Left lobe of liver (tissue), 2 donors: Measurements from ENCODE around the gene TMPRSS2. TPM values are rescaled to one million over a fixed set of nuclear protein-coding genes. Genes with fewer than 3 reads are reported as not detected.

Source experiments
- ATAC-seq: fragments of 200-7000 bp; cut with Tn5 transposase; one replicate; pipeline ENCODE4 v1.9.1; 2020; ENCODE audit warnings: mild to moderate bottlenecking, moderate library complexity
- DNase-seq: peaks from one replicate; pipeline ENCODE4 v3.0.0-alpha.2; 2020; ENCODE audit warnings: low spot score
- total RNA-seq: library from RNA; stranded (reverse); gene quantifications from one replicate; pipeline ENCODE4 v1.2.1, GENCODE V29; 2021
- donor health status: DM: no; HTN: no; CAD: no; lungs with moderate emphysema.
- donor health status: DM: no; HTN: yes; CAD: no.

The TMPRSS2 gene
- total RNA-seq, 1 donor from 2014 or later, result 21.5 TPM

GRCh38 chr21:41510500-41510899 is 2.5 kb upstream of the TMPRSS2 start:
- DNase-seq, result peak; percentile 89
- ATAC-seq, result peak; percentile 47

GRCh38 chr21:41509733-41510132 is 1.8 kb upstream of the TMPRSS2 start:
- peak; percentile 10 for ATAC-seq
- peak; percentile 60 for DNase-seq

- no peak for DNase-seq
- no peak for ATAC-seq
These were observed 1.2 kb upstream of the TMPRSS2 start for GRCh38 chr21:41509145-41509496.

- no peak for DNase-seq
- ATAC-seq, result peak; percentile 20
These were observed 622 bp upstream of the TMPRSS2 start for GRCh38 chr21:41508415-41509144.

- DNase-seq (peak; percentile 59), ATAC-seq (peak; percentile 48)
These were observed 1.1 kb downstream of the TMPRSS2 start for GRCh38 chr21:41506611-41507520.

GRCh38 chr21:41506005-41506594 is 1.9 kb downstream of the TMPRSS2 start:
- DNase-seq (no peak), ATAC-seq (no peak)

GRCh38 chr21:41504030-41504429 is 3.9 kb downstream of the TMPRSS2 start:
- DNase-seq (no peak), ATAC-seq (no peak)

GRCh38 chr21:41503331-41503730 is 4.6 kb downstream of the TMPRSS2 start:
- ATAC-seq (no peak), DNase-seq (no peak)

GRCh38 chr21:41501919-41502318 is 6.0 kb downstream of the TMPRSS2 start:
- DNase-seq (no peak), ATAC-seq (no peak)

- DNase-seq, result peak; percentile 76
- peak; percentile 78 for ATAC-seq
These were observed 7.0 kb downstream of the TMPRSS2 start for GRCh38 chr21:41500931-41501381.

- ATAC-seq (no peak), DNase-seq (no peak)
These were observed 7.6 kb downstream of the TMPRSS2 start for GRCh38 chr21:41500363-41500762.

GRCh38 chr21:41499920-41500319 is 8.0 kb downstream of the TMPRSS2 start:
- ATAC-seq (peak; percentile 71), DNase-seq (peak; percentile 76)

GRCh38 chr21:41497788-41498187 is 10.2 kb downstream of the TMPRSS2 start:
- ATAC-seq (no peak), DNase-seq (no peak)

GRCh38 chr21:41497008-41497407 is 10.9 kb downstream of the TMPRSS2 start:
- ATAC-seq (no peak), DNase-seq (no peak)

- DNase-seq (no peak), ATAC-seq (no peak)
These were observed 13.7 kb downstream of the TMPRSS2 start for GRCh38 chr21:41494242-41494641.

GRCh38 chr21:41491412-41491811 is 16.5 kb downstream of the TMPRSS2 start:
- ATAC-seq (no peak), DNase-seq (no peak)

GRCh38 chr21:41490330-41490729 is 17.6 kb downstream of the TMPRSS2 start:
- DNase-seq (no peak), ATAC-seq (no peak)

- ATAC-seq (no peak), DNase-seq (no peak)
These were observed 18.6 kb downstream of the TMPRSS2 start for GRCh38 chr21:41489329-41489728.

GRCh38 chr21:41488080-41488479 is 19.9 kb downstream of the TMPRSS2 start:
- ATAC-seq (no peak), DNase-seq (no peak)

GRCh38 chr21:41487082-41487481 is 20.9 kb downstream of the TMPRSS2 start:
- DNase-seq, result no peak
- ATAC-seq, result no peak

GRCh38 chr21:41483973-41484372 is 24.0 kb downstream of the TMPRSS2 start:
- no peak for ATAC-seq
- DNase-seq, result no peak

- DNase-seq, result no peak
- ATAC-seq, result no peak
These were observed 24.5 kb downstream of the TMPRSS2 start for GRCh38 chr21:41483415-41483814.
